ENCODE data around the gene SORBS2.

SORBS2 gene

DNA sequence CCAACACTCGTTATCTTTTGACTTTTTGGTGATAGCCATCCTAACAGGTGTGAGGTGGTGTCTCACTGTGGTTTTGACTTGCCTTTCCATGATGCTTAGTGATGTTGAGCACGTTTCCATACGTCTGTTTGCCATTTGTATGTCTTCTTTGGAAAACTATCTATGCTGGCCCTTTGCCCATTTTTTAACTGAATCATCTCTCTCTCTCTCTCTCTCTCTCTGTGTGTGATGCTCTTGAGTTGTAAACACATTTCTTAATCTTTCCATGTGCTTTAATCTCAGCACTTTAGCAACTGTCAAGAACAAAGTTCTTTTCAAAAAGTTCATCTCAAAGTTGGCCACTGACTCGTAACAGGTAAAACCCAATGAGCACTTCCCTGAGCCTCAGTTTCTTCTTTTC is 10.5 kb downstream of the SORBS2 start:
- DNase-seq (ENCODE audit: low read depth in 2 of 2, low spot score in 1 of 2): no peak

- DNase-seq (ENCODE audit: low read depth in 2 of 2, low spot score in 1 of 2): no peak
Observed at GRCh38 chr4:185800266-185800945, 11.6 kb downstream of the SORBS2 start.

DNA sequence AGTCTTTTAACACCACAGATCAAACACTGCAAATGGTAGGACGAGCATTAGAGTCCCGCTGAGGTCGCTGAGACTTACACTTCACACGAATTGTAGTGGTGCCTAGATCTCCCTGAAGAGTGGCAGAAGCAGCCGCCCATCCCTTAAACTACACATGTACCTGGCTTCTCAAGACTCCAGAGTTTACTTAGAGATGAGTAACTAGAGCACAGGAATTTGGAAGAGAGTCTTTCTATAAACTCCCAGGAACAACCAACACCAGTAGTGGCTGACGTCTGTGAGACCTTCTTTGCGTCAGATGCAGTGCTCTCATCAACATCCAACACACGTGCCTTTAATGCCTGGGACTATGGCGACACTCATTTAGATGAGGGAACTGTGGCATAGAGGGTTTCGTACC is 12.6 kb downstream of the SORBS2 start:
- no peak for DNase-seq (ENCODE audit: low read depth in 2 of 2, low spot score in 1 of 2)

- no peak for DNase-seq (ENCODE audit: low read depth in 2 of 2, low spot score in 1 of 2)
Observed at GRCh38 chr4:185797596-185798338, 14.2 kb downstream of the SORBS2 start.

DNA sequence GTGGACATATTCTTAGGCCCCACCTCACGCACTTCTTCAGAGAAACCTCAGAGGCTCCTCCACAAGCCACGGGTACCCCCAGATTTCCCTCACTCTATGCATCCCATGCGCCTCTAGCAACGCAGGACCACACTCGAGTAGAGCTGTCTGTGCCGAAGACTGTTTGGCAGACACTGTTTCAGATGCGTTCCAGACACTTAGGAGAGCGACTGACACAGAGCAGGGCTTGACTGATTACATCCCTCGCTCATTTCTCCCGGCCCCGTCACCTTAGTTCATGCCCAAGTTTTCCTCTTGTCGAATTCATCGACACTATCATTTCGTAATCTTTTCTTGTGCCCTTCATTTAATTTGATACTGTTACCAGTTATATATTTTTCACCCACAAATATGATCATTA is 15.0 kb downstream of the SORBS2 start:
- DNase-seq (ENCODE audit: low read depth in 2 of 2, low spot score in 1 of 2): no peak

DNA sequence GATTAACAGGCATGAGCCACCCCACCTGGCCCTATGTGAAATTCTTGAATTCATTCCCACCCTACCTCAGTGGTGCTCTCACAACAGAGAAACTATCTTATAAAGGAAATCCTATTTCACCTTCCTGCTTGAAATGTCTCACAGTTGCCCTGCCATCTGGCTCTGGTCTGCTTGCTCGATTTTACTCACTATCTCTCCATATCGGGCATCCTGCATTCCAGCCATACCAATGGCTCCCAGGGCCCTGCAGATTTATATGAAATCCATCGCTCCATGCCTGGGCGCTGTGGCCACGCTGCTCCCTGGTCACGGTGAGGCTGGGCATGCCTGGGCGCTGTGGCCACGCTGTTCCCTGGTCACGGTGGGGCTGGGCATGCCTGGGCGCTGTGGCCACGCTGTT is 15.8 kb downstream of the SORBS2 start:
- DNase-seq (ENCODE audit: low read depth in 2 of 2, low spot score in 1 of 2): no peak

DNA sequence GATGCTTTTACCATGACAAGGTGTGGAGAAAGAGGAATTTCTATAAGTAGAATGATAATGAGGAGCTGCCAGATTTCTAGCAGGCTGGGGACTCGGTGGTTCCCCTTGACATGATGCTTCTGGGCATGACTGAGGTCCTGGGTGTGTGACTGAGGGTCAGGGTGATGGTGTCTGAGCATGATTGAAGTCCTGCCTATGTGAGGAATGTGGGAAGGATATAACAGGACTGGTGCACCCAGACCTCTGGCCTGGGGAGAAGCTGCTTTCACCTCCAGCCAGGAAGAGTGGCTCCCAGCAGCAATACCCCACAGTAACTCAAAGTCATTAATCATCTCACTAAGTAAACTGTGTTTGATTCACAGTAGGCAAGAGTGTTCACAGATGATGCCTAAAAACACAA is 17.4 kb downstream of the SORBS2 start:
- no peak for DNase-seq (ENCODE audit: low read depth in 2 of 2, low spot score in 1 of 2)

GRCh38 chr4:185793716-185794115 is 18.3 kb downstream of the SORBS2 start:
- DNase-seq (ENCODE audit: low read depth in 2 of 2, low spot score in 1 of 2): no peak

- DNase-seq (ENCODE audit: low read depth in 2 of 2, low spot score in 1 of 2): no peak
Observed at GRCh38 chr4:185793116-185793485, 18.9 kb downstream of the SORBS2 start.

GRCh38 chr4:185792384-185793115 is 19.4 kb downstream of the SORBS2 start:
- no peak for DNase-seq (ENCODE audit: low read depth in 2 of 2, low spot score in 1 of 2)

DNA sequence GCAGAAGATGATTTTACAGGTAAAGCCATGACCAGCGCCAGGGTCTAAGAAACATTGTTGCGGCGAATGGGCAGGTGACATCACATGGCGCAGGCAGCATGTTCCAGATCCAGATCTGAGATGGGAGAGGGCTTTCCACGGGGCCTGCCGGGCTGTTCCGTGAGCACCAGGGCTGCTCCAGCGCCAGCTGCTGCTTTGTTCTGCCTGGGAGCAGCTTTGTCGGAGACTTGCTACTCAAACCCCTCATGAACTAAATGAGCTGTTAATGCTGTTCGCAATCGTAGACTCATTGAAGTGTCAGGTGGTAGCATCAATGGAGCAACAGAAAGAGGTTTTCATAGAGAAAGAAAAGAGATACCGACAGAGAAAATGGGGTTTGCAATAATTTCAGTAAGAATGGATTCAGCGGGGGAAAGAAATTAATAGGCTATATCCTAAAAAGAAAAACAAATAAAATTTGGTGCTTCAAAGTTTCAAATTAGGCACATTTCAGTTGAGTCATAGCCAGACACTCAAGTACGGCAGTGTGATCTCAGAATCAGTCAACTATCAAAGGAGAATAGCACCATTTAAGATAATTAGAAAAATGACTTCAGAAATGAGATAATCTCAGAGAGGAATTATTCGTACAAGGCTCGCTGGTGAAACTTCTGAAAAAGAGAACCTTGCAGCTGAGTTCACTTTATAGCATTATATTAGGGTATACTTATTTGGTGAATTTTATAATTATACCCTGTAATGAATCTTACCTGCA is 23.9 kb downstream of the SORBS2 start:
- no peak for DNase-seq (ENCODE audit: low read depth in 2 of 2, low spot score in 1 of 2)

- no peak for DNase-seq (ENCODE audit: low read depth in 2 of 2, low spot score in 1 of 2)
Observed at GRCh38 chr4:185786422-185786821, 25.6 kb downstream of the SORBS2 start.

DNA sequence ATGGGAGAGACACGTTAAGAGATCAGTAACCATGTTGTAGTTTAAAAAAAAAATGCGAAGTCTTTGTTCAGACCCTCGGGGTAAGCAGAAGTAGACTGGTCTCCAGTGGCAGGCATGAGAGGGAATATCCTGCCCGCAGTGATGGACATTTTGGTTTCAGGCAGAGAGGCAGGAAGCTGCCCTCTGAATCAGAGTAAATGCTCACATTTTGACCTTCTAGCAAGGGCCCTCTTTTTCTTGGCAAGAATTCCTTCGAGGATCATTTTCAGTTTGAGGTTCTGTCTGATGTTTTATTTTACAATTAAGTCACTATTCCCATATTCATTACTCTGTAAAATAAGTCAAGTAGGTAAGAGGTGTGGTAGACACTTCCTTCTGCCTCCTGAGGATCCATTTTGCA is 28.4 kb downstream of the SORBS2 start:
- DNase-seq (ENCODE audit: low read depth in 2 of 2, low spot score in 1 of 2): no peak

- DNase-seq (ENCODE audit: low read depth in 2 of 2, low spot score in 1 of 2): no peak
Observed at GRCh38 chr4:185782523-185782922, 29.5 kb downstream of the SORBS2 start.

GRCh38 chr4:185781555-185782215 is 30.3 kb downstream of the SORBS2 start:
- no peak for DNase-seq (ENCODE audit: low read depth in 2 of 2, low spot score in 1 of 2)

DNA sequence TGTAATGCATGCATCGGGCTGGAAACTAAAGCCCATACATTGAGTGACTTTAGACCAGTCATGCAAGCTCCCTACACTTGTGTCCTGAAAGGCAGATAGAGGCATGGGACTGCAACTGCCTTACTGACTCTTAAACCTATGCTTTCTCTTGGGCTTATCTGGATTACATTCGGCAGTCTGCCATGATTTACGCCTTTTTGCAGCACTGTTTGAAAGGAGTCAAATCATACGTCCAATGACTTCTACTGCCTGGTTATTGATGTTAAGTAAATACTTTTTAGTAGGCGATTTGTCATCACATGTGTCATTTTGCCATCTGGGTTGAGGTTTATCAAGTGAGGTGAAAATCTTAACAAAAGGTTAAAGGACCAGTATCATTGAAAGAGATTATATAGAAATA is 31.5 kb downstream of the SORBS2 start:
- no peak for DNase-seq (ENCODE audit: low read depth in 2 of 2, low spot score in 1 of 2)

GRCh38 chr4:185779517-185779916 is 32.5 kb downstream of the SORBS2 start:
- no peak for DNase-seq (ENCODE audit: low read depth in 2 of 2, low spot score in 1 of 2)

- no peak for DNase-seq (ENCODE audit: low read depth in 2 of 2, low spot score in 1 of 2)
Observed at GRCh38 chr4:185778307-185778706, 33.7 kb downstream of the SORBS2 start.

GRCh38 chr4:185775792-185776555 is 36.0 kb downstream of the SORBS2 start:
- no peak for DNase-seq (ENCODE audit: low read depth in 2 of 2, low spot score in 1 of 2)
